GM23338 (cell line): ENCODE measurements around the gene FN1. TPM values are rescaled to one million over a fixed set of nuclear protein-coding genes. Genes with fewer than 3 reads are reported as not detected.

Experiments used
- ATAC-seq: fragments of 200-7000 bp; cut with Tn5 transposase; 3 replicates; pipeline ENCODE4 v1.9.1; 2020
- DNase-seq: peaks from one replicate; pipeline ENCODE4 v3.0.0-alpha.2; 2015; ENCODE audit warnings: low spot score
- H2AFZ ChIP-seq: fragments of 200-600 bp; sonication (generic); 2 replicates; pipeline ENCODE4 v1.8.0; 2016; ENCODE audit warnings: antibody characterized with exemption, mild to moderate bottlenecking, moderate library complexity
- H3F3A ChIP-seq: fragments of 200-600 bp; sonication (generic); replicated peaks from 2 replicates; pipeline ENCODE4 v1.8.0; 2017; ENCODE audit warnings: antibody characterized with exemption, mixed run types, low read depth
- H3K27ac ChIP-seq: fragments of 200-600 bp; sonication (generic); 2 replicates; pipeline ENCODE4 v1.6.1; 2016; ENCODE audit warnings: low read depth
- H3K27me3 ChIP-seq: fragments of 200-600 bp; sonication (generic); 2 replicates; pipeline ENCODE4 v1.8.0; 2016; ENCODE audit warnings: mild to moderate bottlenecking, mixed run types, moderate library complexity; ENCODE audit not compliant: insufficient read depth
- H3K36me3 ChIP-seq: fragments of 200-600 bp; sonication (generic); 2 replicates; pipeline ENCODE4 v1.8.0; 2016; ENCODE audit warnings: mild to moderate bottlenecking; ENCODE audit not compliant: insufficient read depth
- H3K4me1 ChIP-seq: fragments of 200-600 bp; sonication (generic); 2 replicates; pipeline ENCODE4 v1.8.0; 2016; ENCODE audit warnings: mild to moderate bottlenecking, moderate library complexity; ENCODE audit not compliant: insufficient read depth
- H3K4me2 ChIP-seq: fragments of 200-600 bp; sonication (generic); 2 replicates; pipeline ENCODE4 v1.7.1; 2017; ENCODE audit warnings: mixed run types
- H3K4me3 ChIP-seq: fragments of 200-600 bp; sonication (generic); 2 replicates; pipeline ENCODE4 v1.6.1; 2016; ENCODE audit warnings: mixed run types
- H3K79me2 ChIP-seq: fragments of 200-600 bp; sonication (generic); replicated peaks from 2 replicates; pipeline ENCODE4 v1.8.0; 2017; ENCODE audit warnings: mild to moderate bottlenecking; ENCODE audit not compliant: insufficient read depth
- H3K9me2 ChIP-seq: fragments of 200-600 bp; sonication (generic); 2 replicates; pipeline ENCODE4 v1.8.0; 2017; ENCODE audit not compliant: insufficient read depth
- H4K20me1 ChIP-seq: fragments of 200-600 bp; sonication (generic); replicated peaks from 2 replicates; pipeline ENCODE4 v1.8.0; 2017; ENCODE audit warnings: mild to moderate bottlenecking; ENCODE audit not compliant: insufficient read depth
- H3K27ac Mint-ChIP-seq: 2 replicates; pipeline ENCODE4 v1.8.0; 2020; ENCODE audit warnings: inconsistent platforms, mild to moderate bottlenecking, moderate library complexity, mixed read lengths
- H3K27me3 Mint-ChIP-seq: 3 replicates; pipeline ENCODE4 v1.8.0; 2022; ENCODE audit warnings: low read depth, mild to moderate bottlenecking, moderate library complexity, mixed read lengths, inconsistent platforms; ENCODE audit not compliant: insufficient read depth, poor library complexity
- H3K36me3 Mint-ChIP-seq: 3 replicates; pipeline ENCODE4 v1.8.0; 2021; ENCODE audit warnings: low read depth, mild to moderate bottlenecking, inconsistent platforms, moderate library complexity, mixed read lengths
- H3K4me1 Mint-ChIP-seq: 3 replicates; pipeline ENCODE4 v1.8.0; 2020; ENCODE audit warnings: mild to moderate bottlenecking, inconsistent platforms, mixed read lengths
- H3K4me3 Mint-ChIP-seq: 3 replicates; pipeline ENCODE4 v1.8.0; 2021; ENCODE audit warnings: moderate library complexity, mild to moderate bottlenecking, inconsistent platforms, mixed read lengths
- H3K9me3 Mint-ChIP-seq: 3 replicates; pipeline ENCODE4 v1.8.0; 2020; ENCODE audit warnings: moderate library complexity, mild to moderate bottlenecking, inconsistent platforms, mixed read lengths
- CREB1 ChIP-seq: fragments of 250-450 bp; sonication (Bioruptor Pico); IDR thresholded peaks from 2 replicates; pipeline ENCODE4 v1.5.0; 2020; ENCODE audit warnings: low read depth, mild to moderate bottlenecking, moderate library complexity
- ETS1 ChIP-seq: IDR thresholded peaks from 2 replicates; pipeline ENCODE4 v1.6.1; 2016; ENCODE audit warnings: antibody characterized with exemption
- EZH2 ChIP-seq: fragments of 200-600 bp; sonication (generic); IDR thresholded peaks from one replicate; pipeline ENCODE4 v1.8.0; 2017; ENCODE audit warnings: antibody characterized with exemption, mild to moderate bottlenecking, low read depth; ENCODE audit not compliant: unreplicated experiment
- EZH2phosphoT487 ChIP-seq: fragments of 200-600 bp; sonication (generic); IDR thresholded peaks from one replicate; pipeline ENCODE4 v1.8.1; 2018; ENCODE audit warnings: antibody characterized with exemption; ENCODE audit not compliant: unreplicated experiment
- JUNB ChIP-seq: IDR thresholded peaks from one replicate; pipeline ENCODE4 v1.6.1; 2016; ENCODE audit warnings: antibody characterized with exemption; ENCODE audit not compliant: unreplicated experiment
- NANOG ChIP-seq: IDR thresholded peaks from 2 replicates; pipeline ENCODE4 v1.6.1; 2016; ENCODE audit warnings: antibody characterized with exemption, borderline replicate concordance
- POLR2AphosphoS5 ChIP-seq: IDR thresholded peaks from 2 replicates; pipeline ENCODE4 v1.6.1; 2016; ENCODE audit warnings: antibody characterized with exemption, low read depth
- STAT1 ChIP-seq: IDR thresholded peaks from one replicate; pipeline ENCODE4 v1.6.1; 2016; ENCODE audit warnings: antibody characterized with exemption; ENCODE audit not compliant: unreplicated experiment
- ZNF114 ChIP-seq: fragments of 250-450 bp; sonication (Bioruptor Pico); IDR thresholded peaks from 2 replicates; pipeline ENCODE4 v1.5.0; 2020; ENCODE audit warnings: mild to moderate bottlenecking, moderate library complexity
- ZNF331 ChIP-seq: fragments of 250-450 bp; sonication (Bioruptor Pico); IDR thresholded peaks from 2 replicates; pipeline ENCODE4 v1.5.0; 2020; ENCODE audit warnings: low read depth, mild to moderate bottlenecking, moderate library complexity
- ZNF462 ChIP-seq: fragments of 250-450 bp; sonication (Bioruptor Pico); IDR thresholded peaks from 2 replicates; pipeline ENCODE4 v1.5.0; 2020; ENCODE audit warnings: mild to moderate bottlenecking, moderate library complexity
- polyA plus RNA-seq: library from polyadenylated mRNA; unstranded; fragments of >200 nt; fragmentation: Nextera tagmentation; extraction: Ambion mirVana; gene quantifications from 2 replicates; pipeline ENCODE4 v1.2.1, GENCODE V29; 2016
- total RNA-seq: library from RNA; depleted of rRNA; stranded (reverse); fragments of >200 nt; shearing (Covaris generic); gene quantifications from 2 replicates; pipeline ENCODE4 v1.2.3, GENCODE V29; 2014
- TF ChIP-seq, protein P1 (sequence below): IDR thresholded peaks from one replicate; pipeline ENCODE4 v1.6.1; 2018; ENCODE audit warnings: antibody characterized with exemption; ENCODE audit not compliant: unreplicated experiment
- TF ChIP-seq, protein P2 (sequence below), 2 experiments: fragments of 200-600 bp in 1 of 2; sonication (generic) in 1 of 2; conservative IDR thresholded peaks; 2 replicates each; pipeline versions ENCODE4 v1.5.1 to v1.6.1; 2016 to 2017; ENCODE audit warnings: antibody characterized with exemption in 2 of 2, low read depth in 2 of 2, mild to moderate bottlenecking in 2 of 2, moderate library complexity in 1 of 2

Gene FN1
- total and polyA plus RNA-seq, 2 experiments from 2014 or later, result 79.6 to 255 TPM

DNA sequence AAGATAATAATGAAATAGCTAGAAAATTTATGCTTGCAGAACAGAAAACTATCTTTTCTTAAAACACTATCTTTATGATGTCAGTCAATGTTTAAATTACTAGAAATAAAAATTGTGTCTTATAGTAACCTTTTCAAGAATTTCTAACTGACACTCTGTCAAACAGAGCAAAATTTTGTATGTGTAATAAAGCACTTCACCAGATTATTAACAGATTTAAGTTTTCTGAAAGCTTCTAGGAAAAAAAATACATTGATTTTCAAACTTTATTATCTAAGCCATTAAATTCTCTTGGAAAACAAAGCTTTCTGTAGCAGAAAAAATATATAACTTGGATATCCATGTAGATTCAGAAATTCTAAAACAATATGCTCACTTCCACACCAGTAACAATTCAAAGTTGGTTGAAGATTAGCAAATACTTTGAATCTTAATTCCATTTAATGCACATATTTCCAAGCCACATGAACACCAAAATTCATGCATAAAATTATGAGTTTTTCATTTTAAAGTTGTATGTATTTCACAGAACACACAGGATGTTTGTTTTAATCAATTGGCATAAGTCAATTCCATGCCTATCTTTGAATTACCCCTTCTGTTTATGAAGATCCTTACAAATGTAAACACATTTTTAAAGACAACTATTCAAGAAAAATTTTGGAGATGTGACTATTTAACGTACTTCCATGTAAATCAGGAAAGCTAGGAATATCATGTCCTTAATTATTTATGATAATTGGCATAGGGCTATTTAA is 19.9 kb downstream of the FN1 start:
- ATAC-seq (no peak), DNase-seq (no peak)
- H3K4me1 ChIP-seq, result no peaks in the 10 kb centered on the region
- H3K9me3 Mint-ChIP-seq, result no peaks in the 10 kb centered on the region
- no peaks in the 10 kb centered on the region for H3K9me2 ChIP-seq
- H3K4me3 ChIP-seq, result no peak overlapping the region
- peaks cover 26% of the 10 kb centered on the region for H3K36me3 ChIP-seq
- peaks cover 5% of the 10 kb centered on the region; the same call in 2 of the 3 replicates for H3K4me1 Mint-ChIP-seq
- no peak overlapping the region for H2AFZ ChIP-seq
- H3K79me2 ChIP-seq, result no peaks in the 10 kb centered on the region
- H3F3A ChIP-seq, result no peaks in the 10 kb centered on the region
- TF ChIP-seq ETS1 (no peak), POLR2AphosphoS5 (no peak), CREB1 (CRISPR knock-in tag) (no peak), EZH2 (no peak), ZNF331 (CRISPR knock-in tag) (no peak), ZNF114 (CRISPR knock-in tag) (no peak), EZH2phosphoT487 (no peak), NANOG (no peak), ZNF462 (CRISPR knock-in tag) (no peak), STAT1 (no peak), JUNB (no peak)
- TF ChIP-seq, protein P1, sequence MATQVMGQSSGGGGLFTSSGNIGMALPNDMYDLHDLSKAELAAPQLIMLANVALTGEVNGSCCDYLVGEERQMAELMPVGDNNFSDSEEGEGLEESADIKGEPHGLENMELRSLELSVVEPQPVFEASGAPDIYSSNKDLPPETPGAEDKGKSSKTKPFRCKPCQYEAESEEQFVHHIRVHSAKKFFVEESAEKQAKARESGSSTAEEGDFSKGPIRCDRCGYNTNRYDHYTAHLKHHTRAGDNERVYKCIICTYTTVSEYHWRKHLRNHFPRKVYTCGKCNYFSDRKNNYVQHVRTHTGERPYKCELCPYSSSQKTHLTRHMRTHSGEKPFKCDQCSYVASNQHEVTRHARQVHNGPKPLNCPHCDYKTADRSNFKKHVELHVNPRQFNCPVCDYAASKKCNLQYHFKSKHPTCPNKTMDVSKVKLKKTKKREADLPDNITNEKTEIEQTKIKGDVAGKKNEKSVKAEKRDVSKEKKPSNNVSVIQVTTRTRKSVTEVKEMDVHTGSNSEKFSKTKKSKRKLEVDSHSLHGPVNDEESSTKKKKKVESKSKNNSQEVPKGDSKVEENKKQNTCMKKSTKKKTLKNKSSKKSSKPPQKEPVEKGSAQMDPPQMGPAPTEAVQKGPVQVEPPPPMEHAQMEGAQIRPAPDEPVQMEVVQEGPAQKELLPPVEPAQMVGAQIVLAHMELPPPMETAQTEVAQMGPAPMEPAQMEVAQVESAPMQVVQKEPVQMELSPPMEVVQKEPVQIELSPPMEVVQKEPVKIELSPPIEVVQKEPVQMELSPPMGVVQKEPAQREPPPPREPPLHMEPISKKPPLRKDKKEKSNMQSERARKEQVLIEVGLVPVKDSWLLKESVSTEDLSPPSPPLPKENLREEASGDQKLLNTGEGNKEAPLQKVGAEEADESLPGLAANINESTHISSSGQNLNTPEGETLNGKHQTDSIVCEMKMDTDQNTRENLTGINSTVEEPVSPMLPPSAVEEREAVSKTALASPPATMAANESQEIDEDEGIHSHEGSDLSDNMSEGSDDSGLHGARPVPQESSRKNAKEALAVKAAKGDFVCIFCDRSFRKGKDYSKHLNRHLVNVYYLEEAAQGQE, result no peak
- TF ChIP-seq, protein P2, sequence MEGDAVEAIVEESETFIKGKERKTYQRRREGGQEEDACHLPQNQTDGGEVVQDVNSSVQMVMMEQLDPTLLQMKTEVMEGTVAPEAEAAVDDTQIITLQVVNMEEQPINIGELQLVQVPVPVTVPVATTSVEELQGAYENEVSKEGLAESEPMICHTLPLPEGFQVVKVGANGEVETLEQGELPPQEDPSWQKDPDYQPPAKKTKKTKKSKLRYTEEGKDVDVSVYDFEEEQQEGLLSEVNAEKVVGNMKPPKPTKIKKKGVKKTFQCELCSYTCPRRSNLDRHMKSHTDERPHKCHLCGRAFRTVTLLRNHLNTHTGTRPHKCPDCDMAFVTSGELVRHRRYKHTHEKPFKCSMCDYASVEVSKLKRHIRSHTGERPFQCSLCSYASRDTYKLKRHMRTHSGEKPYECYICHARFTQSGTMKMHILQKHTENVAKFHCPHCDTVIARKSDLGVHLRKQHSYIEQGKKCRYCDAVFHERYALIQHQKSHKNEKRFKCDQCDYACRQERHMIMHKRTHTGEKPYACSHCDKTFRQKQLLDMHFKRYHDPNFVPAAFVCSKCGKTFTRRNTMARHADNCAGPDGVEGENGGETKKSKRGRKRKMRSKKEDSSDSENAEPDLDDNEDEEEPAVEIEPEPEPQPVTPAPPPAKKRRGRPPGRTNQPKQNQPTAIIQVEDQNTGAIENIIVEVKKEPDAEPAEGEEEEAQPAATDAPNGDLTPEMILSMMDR (conservative IDR thresholded peaks at IDR 0.05; ENCODE audit: low read depth in 2 of 2), result no peak
- no peak overlapping the region for H3K27ac Mint-ChIP-seq
- peaks cover 22% of the 10 kb centered on the region for H3K36me3 Mint-ChIP-seq
- no peak overlapping the region for H3K4me2 ChIP-seq
- H3K27me3 ChIP-seq, result no peaks in the 10 kb centered on the region
- no peaks in the 10 kb centered on the region for H3K27me3 Mint-ChIP-seq
- no peak overlapping the region for H3K4me3 Mint-ChIP-seq
- H3K27ac ChIP-seq, result no peak overlapping the region
- H4K20me1 ChIP-seq, result no peaks in the 10 kb centered on the region; the same call in 1 of the 2 replicates
